COLO668 (cell line): Measurements from ENCODE around the gene TIRAP.

Source experiments
- DNase-seq: peaks from one replicate; lab custom pipeline; 2025; ENCODE audit not compliant: unreplicated experiment; lab: John Stamatoyannopoulos, UW

The TIRAP gene

GRCh38 chr11:126339863-126340434 is 57.1 kb downstream of the TIRAP start:
- no peak for DNase-seq

- no peak for DNase-seq
Measured at GRCh38 chr11:126340960-126341606, 58.2 kb downstream of the TIRAP start.

- no peak for DNase-seq
Measured at GRCh38 chr11:126341760-126342161, 58.9 kb downstream of the TIRAP start.

GRCh38 chr11:126343051-126343450 is 60.2 kb downstream of the TIRAP start:
- no peak for DNase-seq
